Panc1 (cell line): ENCODE measurements around the gene ADAM23. TPM values are rescaled to one million over a fixed set of nuclear protein-coding genes. Genes with fewer than 3 reads are reported as not detected.

Experiments
- ATAC-seq: fragments of 200-7000 bp; cut with Tn5 transposase; 2 replicates; pipeline ENCODE4 v1.9.1; 2020; ENCODE audit warnings: mild to moderate bottlenecking, moderate library complexity
- BruUV-seq: library from RNA; stranded (reverse); fragments of 400-500 nt; replicated peaks from 2 replicates; lab custom pipeline; 2021; lab: Mats Ljungman, UMichigan
- CTCF ChIA-PET: fragments of 300-600 bp; sonication (Branson Sonifier 250); formaldehyde crosslinking; loops from one replicate; lab custom pipeline; 2022; ENCODE audit warnings: antibody characterized with exemption; lab: Charles Lee
- POLR2A ChIA-PET: fragments of 300-600 bp; sonication (Branson Sonifier 250); formaldehyde crosslinking; loops from one replicate; lab custom pipeline; 2022; ENCODE audit warnings: antibody characterized with exemption; lab: Charles Lee
- DNase-seq: peaks from one replicate; pipeline ENCODE4 v3.0.0-alpha.2; 2010; ENCODE audit warnings: low read depth, low spot score
- H3K27ac ChIP-seq: 2 replicates; pipeline ENCODE4 v1.5.1; 2011; ENCODE audit warnings: mild to moderate bottlenecking, low read length, inconsistent platforms
- H3K27me3 ChIP-seq: fragments of 200-500 bp; sonication (Bioruptor generic); 2 replicates; pipeline ENCODE4 v1.6.0; 2014; ENCODE audit warnings: low read length, inconsistent platforms; ENCODE audit not compliant: control insufficient read depth, insufficient read depth
- H3K36me3 ChIP-seq: fragments of 200-500 bp; sonication (Bioruptor generic); 2 replicates; pipeline ENCODE4 v1.5.1; 2014; ENCODE audit warnings: inconsistent platforms, mild to moderate bottlenecking, low read length, moderate library complexity; ENCODE audit not compliant: control insufficient read depth, insufficient read depth
- H3K4me1 ChIP-seq: 2 replicates; pipeline ENCODE4 v1.5.1; 2011; ENCODE audit warnings: inconsistent platforms, mild to moderate bottlenecking, low read length, moderate library complexity; ENCODE audit not compliant: control insufficient read depth, insufficient read depth
- H3K4me3 ChIP-seq, 2 experiments: 2 replicates each; pipeline ENCODE4 v1.5.1; 2011 to 2012; ENCODE audit warnings: low read depth in 2 of 2, low read length in 2 of 2, mild to moderate bottlenecking in 2 of 2, inconsistent platforms in 1 of 2, moderate library complexity in 1 of 2
- H3K9me3 ChIP-seq: fragments of 200-500 bp; sonication (Bioruptor generic); 2 replicates; pipeline ENCODE4 v1.5.1; 2014; ENCODE audit warnings: low read depth, mild to moderate bottlenecking, inconsistent platforms, low read length, moderate library complexity; ENCODE audit not compliant: control insufficient read depth, insufficient read depth
- CTCF ChIP-seq: fragments of 450-650 bp; IDR thresholded peaks from 2 replicates; pipeline ENCODE4 v1.5.1; 2017; ENCODE audit warnings: mild to moderate bottlenecking
- POLR2AphosphoS5 ChIP-seq: IDR thresholded peaks from 2 replicates; pipeline ENCODE4 v1.6.1; 2012; ENCODE audit warnings: mild to moderate bottlenecking, low read depth, low read length, moderate library complexity
- REST ChIP-seq, 2 experiments: IDR thresholded peaks; 2 replicates each; pipeline ENCODE4 v1.6.1; 2011 to 2012; ENCODE audit warnings: low read depth in 2 of 2, control low read depth in 1 of 2, low read length in 1 of 2, mild to moderate bottlenecking in 1 of 2, moderate library complexity in 1 of 2; ENCODE audit not compliant: insufficient read depth in 1 of 2
- SIN3A ChIP-seq: IDR thresholded peaks from 2 replicates; pipeline ENCODE4 v1.6.1; 2012; ENCODE audit warnings: low read depth, mild to moderate bottlenecking, low read length, moderate library complexity, borderline replicate concordance; ENCODE audit not compliant: insufficient read depth
- TCF7L2 ChIP-seq: IDR thresholded peaks from 2 replicates; pipeline ENCODE4 v1.6.1; 2011; ENCODE audit warnings: mild to moderate bottlenecking, low read depth, low read length, inconsistent platforms
- in situ Hi-C: cut with HindIII; loops from 2 replicates; pipeline ENCODE4 v1.10.0; 2016; ENCODE audit warnings: low sequenced_read_pairs, low pct_unique_long_range_greater_than_20kb
- intact Hi-C: fragments of 100-400 bp; cut with micrococcal nuclease; formaldehyde crosslinking; loops from one replicate; pipeline ENCODE4 v1.10.0; 2022; ENCODE audit not compliant: unreplicated experiment
- total RNA-seq: library from RNA; stranded (reverse); gene quantifications from one replicate; pipeline ENCODE4 v1.2.1, GENCODE V29; 2021; ENCODE audit not compliant: unreplicated experiment

ADAM23 gene
- total RNA-seq, 1 experiment from 2014 or later: 0.18 TPM

- Histone ChIP-seq H3K36me3 (no peaks in the 10 kb centered on the region; the same call in 1 of the 2 replicates), H3K27ac (no peak overlapping the region), H3K27me3 (peaks cover 4% of the 10 kb centered on the region), H3K4me3 (no peak overlapping the region), H3K4me1 (no peaks in the 10 kb centered on the region), H3K9me3 (no peaks in the 10 kb centered on the region)
- no peak for DNase-seq
- POLR2A ChIA-PET: no interaction called here
- in situ Hi-C loops (no loop called here), intact Hi-C loops (no loop called here)
- TF ChIP-seq POLR2AphosphoS5 (no peak), TCF7L2 (no peak), REST (IDR thresholded peaks at IDR 0.05; ENCODE audit: insufficient read depth in 1 of 2, low read depth in 2 of 2, low read length in 1 of 2) (no peak), CTCF (no peak), SIN3A (no peak)
- BruUV-seq: no TSS peak
- CTCF ChIA-PET: no interaction called here
- ATAC-seq: no peak
Measured at GRCh38 chr2:206631340-206631739, 188.0 kb downstream of the ADAM23 start.

- no peak for DNase-seq
- TF ChIP-seq SIN3A (no peak), POLR2AphosphoS5 (no peak), TCF7L2 (no peak), CTCF (no peak), REST (IDR thresholded peaks at IDR 0.05; ENCODE audit: insufficient read depth in 1 of 2, low read depth in 2 of 2, low read length in 1 of 2) (no peak)
- Histone ChIP-seq H3K27me3 (peaks cover 2% of the 10 kb centered on the region), H3K4me3 (no peak overlapping the region), H3K27ac (no peak overlapping the region), H3K36me3 (no peaks in the 10 kb centered on the region; the same call in 1 of the 2 replicates), H3K9me3 (no peaks in the 10 kb centered on the region), H3K4me1 (no peaks in the 10 kb centered on the region)
- POLR2A ChIA-PET: no interaction called here
- ATAC-seq: no peak
- intact Hi-C loops (no loop called here), in situ Hi-C loops (no loop called here)
- CTCF ChIA-PET: no interaction called here
- BruUV-seq: no TSS peak
Measured at GRCh38 chr2:206635015-206635414, 191.7 kb downstream of the ADAM23 start.
